ENCODE data around the gene CCDC88C.

CCDC88C gene

DNA sequence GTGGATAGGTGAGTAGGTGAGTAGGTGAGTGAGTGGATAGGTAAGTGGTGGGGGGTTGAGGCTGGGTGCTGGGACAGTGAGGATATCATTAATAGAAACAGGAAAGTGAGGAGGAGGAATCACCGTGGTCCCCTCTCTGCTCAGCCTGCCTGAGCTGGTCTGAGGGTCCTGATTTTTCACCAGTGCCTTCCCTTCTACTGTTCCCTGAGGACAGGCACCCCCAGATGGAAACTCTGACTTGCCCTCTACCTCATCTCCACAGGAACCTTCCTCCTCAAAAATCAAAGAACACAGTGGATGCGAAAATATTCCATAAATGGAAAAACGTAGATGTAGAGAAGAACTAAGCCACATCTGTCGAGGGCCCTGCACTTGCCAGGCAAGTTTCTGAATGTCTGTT, 175.0 kb downstream of the CCDC88C start:
- Histone ChIP-seq H2AFZ (ENCODE audit: low read length) (no peak overlapping the region), H3K4me3 (ENCODE audit: low read depth, low read length, poor library complexity, severe bottlenecking) (peak overlapping the region; percentile 9), H3F3A (ENCODE audit: insufficient read depth, low read length) (no peaks in the 10 kb centered on the region), H3K9me3 (ENCODE audit: low read length) (no peaks in the 10 kb centered on the region), H3K4me2 (ENCODE audit: low read length) (peak overlapping the region; percentile 58), H3K9me2 (ENCODE audit: low read depth, low read length) (no peaks in the 10 kb centered on the region), H3K27ac (ENCODE audit: low read depth, low read length, poor library complexity, severe bottlenecking) (peak overlapping the region; percentile 71), H3K27me3 (ENCODE audit: insufficient read depth, low read length) (no peaks in the 10 kb centered on the region), H4K20me1 (ENCODE audit: insufficient read depth, low read length) (no peaks in the 10 kb centered on the region), H3K4me1 (ENCODE audit: insufficient read depth, low read length, severe bottlenecking) (peaks cover 53% of the 10 kb centered on the region), H3K9ac (ENCODE audit: low read length) (no peak overlapping the region; the same call in 1 of the 2 replicates), H3K79me2 (ENCODE audit: insufficient read depth, low read length) (no peaks in the 10 kb centered on the region), H3K36me3 (ENCODE audit: insufficient read depth, low read length) (no peaks in the 10 kb centered on the region)
- TF ChIP-seq, protein P1, sequence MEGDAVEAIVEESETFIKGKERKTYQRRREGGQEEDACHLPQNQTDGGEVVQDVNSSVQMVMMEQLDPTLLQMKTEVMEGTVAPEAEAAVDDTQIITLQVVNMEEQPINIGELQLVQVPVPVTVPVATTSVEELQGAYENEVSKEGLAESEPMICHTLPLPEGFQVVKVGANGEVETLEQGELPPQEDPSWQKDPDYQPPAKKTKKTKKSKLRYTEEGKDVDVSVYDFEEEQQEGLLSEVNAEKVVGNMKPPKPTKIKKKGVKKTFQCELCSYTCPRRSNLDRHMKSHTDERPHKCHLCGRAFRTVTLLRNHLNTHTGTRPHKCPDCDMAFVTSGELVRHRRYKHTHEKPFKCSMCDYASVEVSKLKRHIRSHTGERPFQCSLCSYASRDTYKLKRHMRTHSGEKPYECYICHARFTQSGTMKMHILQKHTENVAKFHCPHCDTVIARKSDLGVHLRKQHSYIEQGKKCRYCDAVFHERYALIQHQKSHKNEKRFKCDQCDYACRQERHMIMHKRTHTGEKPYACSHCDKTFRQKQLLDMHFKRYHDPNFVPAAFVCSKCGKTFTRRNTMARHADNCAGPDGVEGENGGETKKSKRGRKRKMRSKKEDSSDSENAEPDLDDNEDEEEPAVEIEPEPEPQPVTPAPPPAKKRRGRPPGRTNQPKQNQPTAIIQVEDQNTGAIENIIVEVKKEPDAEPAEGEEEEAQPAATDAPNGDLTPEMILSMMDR (IDR thresholded peaks at IDR 0.05; ENCODE audit: low read length): no peak
- TF ChIP-seq EZH2 (IDR thresholded peaks at IDR 0.05; ENCODE audit: borderline replicate concordance, low read length): no peak

DNA sequence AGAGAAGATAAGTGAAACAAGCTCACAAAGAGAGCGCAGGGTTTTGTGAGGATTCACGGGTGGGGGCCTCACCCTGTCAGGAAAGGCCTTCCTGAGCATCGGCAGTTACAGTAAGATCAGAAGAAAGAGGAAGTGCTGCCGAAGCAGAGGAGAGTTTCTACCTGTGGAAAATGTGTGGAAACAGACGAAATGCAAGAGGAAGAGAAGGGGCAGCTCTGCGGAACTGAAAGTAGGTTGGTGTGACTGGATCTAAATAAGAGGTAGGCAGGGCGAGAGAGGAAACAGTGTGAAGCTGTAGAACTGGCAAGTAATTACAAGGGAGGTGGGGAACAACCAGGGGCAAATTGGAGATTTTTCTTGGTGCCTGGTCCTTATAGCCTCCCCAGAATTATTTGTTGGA, 175.8 kb downstream of the CCDC88C start:
- Histone ChIP-seq H3K4me3 (ENCODE audit: low read depth, low read length, poor library complexity, severe bottlenecking) (peak overlapping the region; percentile 23), H3K9ac (ENCODE audit: low read length) (no peak overlapping the region; the same call in 1 of the 2 replicates), H3F3A (ENCODE audit: insufficient read depth, low read length) (no peaks in the 10 kb centered on the region), H3K9me2 (ENCODE audit: low read depth, low read length) (no peaks in the 10 kb centered on the region), H3K27me3 (ENCODE audit: insufficient read depth, low read length) (no peaks in the 10 kb centered on the region), H3K4me1 (ENCODE audit: insufficient read depth, low read length, severe bottlenecking) (peaks cover 53% of the 10 kb centered on the region), H3K4me2 (ENCODE audit: low read length) (peak overlapping the region; percentile 53), H2AFZ (ENCODE audit: low read length) (no peak overlapping the region), H4K20me1 (ENCODE audit: insufficient read depth, low read length) (no peaks in the 10 kb centered on the region), H3K9me3 (ENCODE audit: low read length) (no peaks in the 10 kb centered on the region), H3K79me2 (ENCODE audit: insufficient read depth, low read length) (no peaks in the 10 kb centered on the region), H3K27ac (ENCODE audit: low read depth, low read length, poor library complexity, severe bottlenecking) (peak overlapping the region; percentile 79), H3K36me3 (ENCODE audit: insufficient read depth, low read length) (no peaks in the 10 kb centered on the region)
- TF ChIP-seq, protein P1 (IDR thresholded peaks at IDR 0.05; ENCODE audit: low read length): no peak
- TF ChIP-seq EZH2 (IDR thresholded peaks at IDR 0.05; ENCODE audit: borderline replicate concordance, low read length): no peak

DNA sequence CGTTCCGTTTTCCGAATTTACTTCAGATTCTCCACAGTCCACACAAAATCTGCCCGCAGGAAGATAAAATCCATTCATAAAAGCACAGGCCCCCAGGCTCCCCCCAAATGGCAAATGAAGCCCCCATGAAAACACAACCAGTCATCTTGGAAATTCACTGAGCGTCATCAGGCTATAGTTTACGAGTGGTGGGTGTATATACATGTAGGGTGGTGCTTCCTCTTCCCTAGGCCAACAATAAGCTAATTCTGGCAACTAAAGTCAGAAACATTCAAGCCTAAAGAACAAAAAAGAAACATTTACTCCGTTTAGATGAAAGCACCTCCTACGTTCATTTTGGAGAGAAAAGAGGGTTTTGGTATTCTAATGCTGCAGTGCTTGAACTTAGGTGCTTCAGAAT, 179.0 kb downstream of the CCDC88C start:
- Histone ChIP-seq H3K36me3 (ENCODE audit: insufficient read depth, low read length) (no peaks in the 10 kb centered on the region), H4K20me1 (ENCODE audit: insufficient read depth, low read length) (no peaks in the 10 kb centered on the region), H3K4me1 (ENCODE audit: insufficient read depth, low read length, severe bottlenecking) (peaks cover 23% of the 10 kb centered on the region), H3K9me3 (ENCODE audit: low read length) (no peaks in the 10 kb centered on the region), H3K4me3 (ENCODE audit: low read depth, low read length, poor library complexity, severe bottlenecking) (no peak overlapping the region), H2AFZ (ENCODE audit: low read length) (no peak overlapping the region), H3K79me2 (ENCODE audit: insufficient read depth, low read length) (no peaks in the 10 kb centered on the region), H3K9me2 (ENCODE audit: low read depth, low read length) (no peaks in the 10 kb centered on the region), H3F3A (ENCODE audit: insufficient read depth, low read length) (no peaks in the 10 kb centered on the region), H3K27ac (ENCODE audit: low read depth, low read length, poor library complexity, severe bottlenecking) (no peak overlapping the region), H3K4me2 (ENCODE audit: low read length) (no peak overlapping the region), H3K27me3 (ENCODE audit: insufficient read depth, low read length) (no peaks in the 10 kb centered on the region), H3K9ac (ENCODE audit: low read length) (no peak overlapping the region)
- TF ChIP-seq, protein P1 (IDR thresholded peaks at IDR 0.05; ENCODE audit: low read length): no peak
- no peak for TF ChIP-seq EZH2 (IDR thresholded peaks at IDR 0.05; ENCODE audit: borderline replicate concordance, low read length)
